Cardiac fibroblast (primary cell): ENCODE data around the gene DIP2C.

Experiments
- DNase-seq, 2 donors: peaks; one replicate each; pipeline versions ENCODE4 v3.0.0 to v3.0.0-alpha.2; 2010; ENCODE audit warnings: low read depth in 2 of 2
- H3K4me3 ChIP-seq, 2 donors: replicated peaks in 1 of 2; 1 replicate in 1 of 2; 2 replicates in 1 of 2; pipeline ENCODE4 v1.5.1; 2011; ENCODE audit warnings: low read depth in 2 of 2, low read length in 2 of 2, mild to moderate bottlenecking in 2 of 2, moderate library complexity in 1 of 2
- TF ChIP-seq, protein P1 (sequence below): IDR thresholded peaks from one replicate; pipeline ENCODE4 v1.5.1; 2011; ENCODE audit warnings: low read depth, mild to moderate bottlenecking, low read length, inconsistent platforms

The DIP2C gene

DNA sequence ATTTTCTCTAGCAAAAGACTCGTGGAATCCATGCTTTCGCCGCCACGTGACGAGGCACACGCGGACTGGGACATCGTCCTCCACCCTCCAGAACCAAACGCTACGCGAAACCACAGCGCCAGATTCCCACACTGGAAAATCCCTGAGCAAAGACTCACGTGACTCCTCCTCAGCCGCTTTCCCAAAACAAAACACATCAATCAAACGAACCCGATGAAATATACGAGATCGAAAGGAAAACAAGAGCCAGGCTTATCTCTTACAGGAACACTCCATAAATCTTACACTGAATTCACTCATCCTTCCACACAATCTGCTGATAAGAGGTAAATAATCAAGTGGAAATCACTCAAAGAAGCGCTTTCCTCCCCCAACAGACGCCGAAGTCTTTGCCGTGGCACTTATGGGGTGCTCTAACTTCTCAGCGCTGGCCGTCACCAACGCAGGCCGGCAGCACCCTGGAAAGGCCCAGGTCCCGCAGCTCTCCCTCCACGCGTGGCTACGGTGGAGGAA is 23.8 kb downstream of the DIP2C start:
- peak; percentile 77 to 87 for DNase-seq
- H3K4me3 ChIP-seq, result peak overlapping the region; percentile 25 to 52
- TF ChIP-seq, protein P1, sequence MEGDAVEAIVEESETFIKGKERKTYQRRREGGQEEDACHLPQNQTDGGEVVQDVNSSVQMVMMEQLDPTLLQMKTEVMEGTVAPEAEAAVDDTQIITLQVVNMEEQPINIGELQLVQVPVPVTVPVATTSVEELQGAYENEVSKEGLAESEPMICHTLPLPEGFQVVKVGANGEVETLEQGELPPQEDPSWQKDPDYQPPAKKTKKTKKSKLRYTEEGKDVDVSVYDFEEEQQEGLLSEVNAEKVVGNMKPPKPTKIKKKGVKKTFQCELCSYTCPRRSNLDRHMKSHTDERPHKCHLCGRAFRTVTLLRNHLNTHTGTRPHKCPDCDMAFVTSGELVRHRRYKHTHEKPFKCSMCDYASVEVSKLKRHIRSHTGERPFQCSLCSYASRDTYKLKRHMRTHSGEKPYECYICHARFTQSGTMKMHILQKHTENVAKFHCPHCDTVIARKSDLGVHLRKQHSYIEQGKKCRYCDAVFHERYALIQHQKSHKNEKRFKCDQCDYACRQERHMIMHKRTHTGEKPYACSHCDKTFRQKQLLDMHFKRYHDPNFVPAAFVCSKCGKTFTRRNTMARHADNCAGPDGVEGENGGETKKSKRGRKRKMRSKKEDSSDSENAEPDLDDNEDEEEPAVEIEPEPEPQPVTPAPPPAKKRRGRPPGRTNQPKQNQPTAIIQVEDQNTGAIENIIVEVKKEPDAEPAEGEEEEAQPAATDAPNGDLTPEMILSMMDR, result no peak

DNA sequence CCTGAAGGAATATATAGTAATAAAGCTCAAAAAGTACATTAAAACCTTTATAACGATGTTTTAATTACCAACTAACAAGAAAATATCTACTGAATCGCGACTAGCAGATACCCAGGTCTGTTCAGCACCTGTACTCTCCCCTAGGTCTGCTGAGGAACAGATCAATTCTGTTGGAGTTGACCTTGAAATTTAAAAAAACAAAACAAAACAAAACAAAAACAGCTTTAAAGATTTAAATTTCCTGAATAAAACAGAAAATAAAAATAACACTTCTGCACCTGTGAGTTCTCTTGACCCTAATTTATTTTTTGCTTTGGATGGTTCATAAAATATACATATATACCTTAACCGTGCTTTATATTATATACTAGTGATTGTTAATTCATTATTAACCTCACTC is 24.6 kb downstream of the DIP2C start:
- DNase-seq, result no peak
- H3K4me3 ChIP-seq, result no peak overlapping the region
- TF ChIP-seq, protein P1, result no peak

DNA sequence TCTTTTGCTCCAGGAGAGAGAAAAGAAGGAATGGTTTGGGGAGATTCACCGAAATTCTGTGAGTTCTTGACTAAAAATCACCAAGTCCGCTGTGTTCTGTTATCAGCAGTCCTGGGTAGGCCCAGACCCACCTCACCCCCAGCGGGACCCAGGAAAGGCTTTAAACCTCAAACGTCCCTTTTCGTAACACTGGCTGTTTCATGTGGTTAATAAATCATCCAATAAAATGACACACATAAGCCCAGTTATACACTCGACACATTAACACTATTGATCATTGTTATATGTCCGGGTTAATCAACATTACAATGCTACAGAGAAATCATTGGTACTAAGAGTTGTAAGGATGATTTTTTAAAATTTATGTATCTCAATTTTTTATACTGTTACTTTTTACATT is 25.2 kb downstream of the DIP2C start:
- no peak overlapping the region for H3K4me3 ChIP-seq
- no peak for DNase-seq
- TF ChIP-seq, protein P1, result no peak

DNA sequence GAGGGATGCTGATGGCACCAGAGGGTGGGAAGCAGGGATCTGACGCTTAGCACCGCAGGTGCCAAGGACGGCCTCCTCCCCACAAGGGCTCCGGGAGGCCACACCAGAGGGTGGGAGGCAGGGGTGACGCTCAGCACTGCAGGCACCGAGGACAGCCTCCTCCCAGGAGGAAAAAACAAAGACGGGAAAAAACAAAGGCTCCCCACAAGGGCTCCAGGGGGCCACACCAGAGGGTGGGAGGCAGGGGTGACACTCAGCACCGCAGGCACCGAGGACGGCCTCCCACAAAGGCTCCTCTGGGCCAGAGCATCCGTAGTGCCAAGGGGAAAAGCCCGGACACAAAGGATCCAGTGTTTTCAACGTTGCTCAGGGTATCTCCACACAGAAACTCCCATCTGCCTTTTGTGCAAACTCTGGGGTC is 25.6 kb downstream of the DIP2C start:
- TF ChIP-seq, protein P1, result no peak
- no peak overlapping the region for H3K4me3 ChIP-seq
- no peak for DNase-seq

DNA sequence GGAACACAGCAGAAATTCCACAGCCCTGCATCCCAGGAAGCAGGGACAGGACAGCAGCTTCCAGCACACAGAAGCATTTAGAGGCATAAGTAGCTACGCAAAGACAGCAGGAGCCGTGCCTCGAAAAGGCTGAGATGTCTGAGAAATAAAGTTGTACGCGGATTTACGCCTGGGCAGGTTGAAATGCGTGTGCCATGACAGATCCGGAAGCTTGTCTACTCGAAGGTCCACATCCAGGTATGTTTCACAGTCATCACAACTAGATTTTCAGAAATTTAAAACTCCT is 26.1 kb downstream of the DIP2C start:
- TF ChIP-seq, protein P1, result no peak
- H3K4me3 ChIP-seq, result no peak overlapping the region
- no peak for DNase-seq

DNA sequence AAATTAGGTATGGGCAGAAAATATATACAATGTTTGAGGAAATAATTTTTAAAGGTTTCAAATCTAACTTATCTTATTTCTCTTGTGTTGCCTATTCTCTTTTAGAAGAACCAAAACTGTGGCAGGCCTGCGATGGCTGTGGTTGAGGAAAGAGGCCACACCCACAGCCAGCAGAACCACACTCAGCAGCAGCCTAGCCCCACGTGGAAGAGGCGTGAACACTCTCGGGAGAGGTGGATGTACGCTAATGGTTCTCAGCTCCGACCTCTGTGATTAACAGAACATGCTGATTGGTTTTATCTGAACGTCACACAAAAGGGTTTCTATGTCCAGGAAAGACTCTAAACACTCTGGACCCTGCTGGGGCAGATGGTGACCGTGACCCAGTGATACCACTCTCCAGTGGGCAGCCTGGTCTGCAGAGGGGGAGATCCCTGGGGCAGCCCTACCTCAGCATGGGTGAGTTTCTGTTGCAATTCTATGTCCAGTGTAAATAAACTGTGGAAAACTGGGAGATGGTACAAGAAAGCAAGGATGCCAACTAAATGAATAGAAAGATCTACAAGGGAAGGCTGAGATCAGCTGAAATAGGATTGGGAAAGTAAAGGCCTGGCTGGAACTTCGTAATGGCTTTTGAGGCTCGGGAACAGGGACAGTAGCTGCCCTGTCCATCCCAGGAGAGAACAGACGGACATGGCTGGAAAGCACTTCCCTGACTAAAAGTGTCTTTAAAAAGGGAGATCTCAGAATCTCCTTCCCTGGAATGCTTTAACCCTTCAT is 26.6 kb downstream of the DIP2C start:
- DNase-seq, result no peak
- TF ChIP-seq, protein P1, result no peak
- no peak overlapping the region for H3K4me3 ChIP-seq

DNA sequence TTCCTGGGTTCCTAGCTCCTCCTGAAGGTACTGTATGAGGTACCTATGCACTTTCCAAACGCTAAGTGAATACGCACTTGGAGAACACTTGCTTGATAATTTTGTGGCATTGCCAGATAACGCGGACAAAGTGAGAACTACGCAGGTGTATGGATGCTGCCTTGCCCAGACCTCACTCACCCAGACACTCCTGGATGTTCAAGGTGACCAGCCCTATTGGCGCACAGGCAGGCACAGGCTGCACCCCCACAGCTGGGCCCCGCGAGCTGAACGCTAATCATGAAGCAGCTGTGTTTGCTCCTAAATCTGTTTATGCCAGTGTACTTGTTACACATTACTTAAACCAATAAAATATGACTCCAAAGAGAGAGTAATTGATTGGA is 27.3 kb downstream of the DIP2C start:
- H3K4me3 ChIP-seq, result no peak overlapping the region
- TF ChIP-seq, protein P1, result no peak
- no peak for DNase-seq
